K562 (cell line): Measurements from ENCODE around the gene HES4. TPM values are rescaled to one million over a fixed set of nuclear protein-coding genes. Genes with fewer than 3 reads are reported as not detected.

Source experiments
- BRF1 ChIP-seq: IDR thresholded peaks from 3 replicates; pipeline ENCODE4 v1.6.1; 2011; ENCODE audit warnings: borderline replicate concordance, mild to moderate bottlenecking; ENCODE audit not compliant: insufficient read length; ENCODE audit errors: extremely low read depth
- CBX1 ChIP-seq: sonication (generic); IDR thresholded peaks from 2 replicates; pipeline ENCODE4 v1.6.1; 2016; ENCODE audit warnings: antibody characterized with exemption, low read depth, mild to moderate bottlenecking
- CCNT2 ChIP-seq: IDR thresholded peaks from 2 replicates; pipeline ENCODE4 v1.6.1; 2011; ENCODE audit warnings: borderline replicate concordance, low read depth, mild to moderate bottlenecking, moderate library complexity, mixed read lengths, low read length; ENCODE audit not compliant: insufficient read length; ENCODE audit errors: extremely low read depth
- CHD1 ChIP-seq: fragments of 200-600 bp; sonication (generic); IDR thresholded peaks from one replicate; pipeline ENCODE4 v1.6.1; 2012; ENCODE audit warnings: mild to moderate bottlenecking, moderate library complexity, low read length, inconsistent platforms
- FIP1L1 ChIP-seq: fragments of 200-400 bp; formaldehyde crosslinking; IDR thresholded peaks from 2 replicates; pipeline ENCODE4 v1.6.1; 2018; ENCODE audit warnings: mild to moderate bottlenecking, low read depth, low read length; ENCODE audit not compliant: poor library complexity, severe bottlenecking
- FOXK1 ChIP-seq: sonication (generic); formaldehyde crosslinking; IDR thresholded peaks from 2 replicates; pipeline ENCODE4 v1.8.0; 2022; ENCODE audit warnings: missing genetic modification reagents, mild to moderate bottlenecking, borderline replicate concordance
- ILF3 ChIP-seq: fragments of 450-650 bp; IDR thresholded peaks from 2 replicates; pipeline ENCODE4 v1.6.1; 2018; ENCODE audit warnings: antibody characterized with exemption, mild to moderate bottlenecking, moderate library complexity, borderline replicate concordance
- KHSRP ChIP-seq: fragments of 450-650 bp; IDR thresholded peaks from 2 replicates; pipeline ENCODE4 v1.6.1; 2017
- MEF2A ChIP-seq: IDR thresholded peaks from 2 replicates; pipeline ENCODE4 v1.6.1; 2011; ENCODE audit warnings: low read depth, mild to moderate bottlenecking, low read length, moderate library complexity; ENCODE audit not compliant: control insufficient read depth
- NFXL1 ChIP-seq: fragments of 450-650 bp; formaldehyde crosslinking; IDR thresholded peaks from 2 replicates; pipeline ENCODE4 v1.4.0; 2021; ENCODE audit warnings: mild to moderate bottlenecking
- POLR2AphosphoS5 ChIP-seq: IDR thresholded peaks from 2 replicates; pipeline ENCODE4 v1.6.1; 2011; ENCODE audit warnings: mild to moderate bottlenecking, low read depth, low read length, moderate library complexity; ENCODE audit not compliant: control insufficient read depth, insufficient read depth
- RB1 ChIP-seq: fragments of 450-650 bp; IDR thresholded peaks from 2 replicates; pipeline ENCODE4 v1.6.1; 2017; ENCODE audit warnings: low read depth, mild to moderate bottlenecking
- RHOXF2B ChIP-seq: fragments of 250-450 bp; sonication (Bioruptor Pico); conservative IDR thresholded peaks from 2 replicates; pipeline ENCODE4 v1.5.1; 2021
- SOX6 ChIP-seq: fragments of 450-650 bp; IDR thresholded peaks from 2 replicates; pipeline ENCODE4 v1.6.1; 2014; ENCODE audit warnings: mild to moderate bottlenecking
- STAT5B ChIP-seq: fragments of 250-450 bp; sonication (Bioruptor Pico); IDR thresholded peaks from 2 replicates; pipeline ENCODE4 v1.8.0; 2021; ENCODE audit warnings: mild to moderate bottlenecking, inconsistent platforms
- TOE1 ChIP-seq, 2 experiments: fragments of 450-650 bp in 1 of 2; sonication (generic) in 1 of 2; formaldehyde crosslinking in 1 of 2; IDR thresholded peaks; 2 replicates each; pipeline versions ENCODE4 v1.7.1 to v1.8.0; 2016 to 2022; ENCODE audit warnings: borderline replicate concordance in 2 of 2, mild to moderate bottlenecking in 2 of 2, antibody characterized with exemption in 1 of 2, inconsistent platforms in 1 of 2, low read depth in 1 of 2, missing genetic modification reagents in 1 of 2, moderate library complexity in 1 of 2
- YY1 ChIP-seq, 3 experiments: IDR thresholded peaks; 2 replicates each; pipeline ENCODE4 v1.6.1; 2011; ENCODE audit warnings: low read length in 2 of 3, mild to moderate bottlenecking in 2 of 3, moderate library complexity in 2 of 3, borderline replicate concordance in 1 of 3, control low read depth in 1 of 3, low read depth in 1 of 3; ENCODE audit not compliant: insufficient read depth in 3 of 3, insufficient replicate concordance in 2 of 3, control insufficient read depth in 1 of 3, insufficient read length in 1 of 3; ENCODE audit errors: extremely low read depth in 1 of 3
- ZBTB9 ChIP-seq: fragments of 450-650 bp; formaldehyde crosslinking; IDR thresholded peaks from 2 replicates; pipeline ENCODE4 v1.4.0; 2020; ENCODE audit warnings: mild to moderate bottlenecking, moderate library complexity
- ZNF174 ChIP-seq: fragments of 250-450 bp; sonication (Bioruptor Pico); IDR thresholded peaks from 2 replicates; pipeline ENCODE4 v1.4.0; 2020; ENCODE audit warnings: mild to moderate bottlenecking
- ZNF347 ChIP-seq: fragments of 450-650 bp; formaldehyde crosslinking; IDR thresholded peaks from 2 replicates; pipeline ENCODE4 v1.4.0; 2020; ENCODE audit warnings: low read depth, mild to moderate bottlenecking, moderate library complexity
- ZNF696 ChIP-seq: fragments of 250-450 bp; sonication (Bioruptor Pico); conservative IDR thresholded peaks from 2 replicates; pipeline ENCODE4 v1.4.0; 2020; ENCODE audit warnings: mild to moderate bottlenecking, moderate library complexity
- ZNF76 ChIP-seq: fragments of 250-450 bp; sonication (Bioruptor Pico); IDR thresholded peaks from 2 replicates; pipeline ENCODE4 v1.4.0; 2020; ENCODE audit warnings: mild to moderate bottlenecking, moderate library complexity, borderline replicate concordance
- polyA plus RNA-seq, 8 experiments: library from polyadenylated mRNA; depleted of rRNA in 4 of 8; stranded (reverse) in 5 of 8; unstranded in 3 of 8; fragments of >200 nt; fragmentation: Nextera tagmentation in 2 of 8; fragmentation: Illumina TruSeq in 1 of 8; extraction: Ambion mirVana in 2 of 8; extraction: Trizol in 1 of 8; gene quantifications; 2 replicates each; pipeline versions ENCODE4 v1.2.1 to v1.2.3, GENCODE V29; 2011 to 2014; ENCODE audit warnings: inconsistent platforms in 1 of 8, missing spikeins in 1 of 8
- total RNA-seq, 7 experiments: library from RNA; depleted of rRNA in 6 of 7; stranded (reverse); fragments of >200 nt in 6 of 7; fragmentation: Illumina TruSeq in 2 of 7; extraction: Trizol in 2 of 7; gene quantifications; 2 replicates each; pipeline versions ENCODE4 v1.2.1 to v1.2.3, GENCODE V29; 2011 to 2021; ENCODE audit warnings: low replicate concordance in 1 of 7
- TF ChIP-seq, protein P1 (sequence below): IDR thresholded peaks from 2 replicates; pipeline ENCODE4 v1.6.1; 2011; ENCODE audit warnings: borderline replicate concordance, low read depth, mild to moderate bottlenecking, moderate library complexity, low read length; ENCODE audit not compliant: insufficient read depth, poor library complexity, severe bottlenecking

The HES4 gene
- total and polyA plus RNA-seq, 9 of the 15 experiments (the other 6 are each of a cell fraction or from before 2014, with no cell fraction given) = 0.21 to 43.7 (median 5.3) TPM; not detected in 2

DNA sequence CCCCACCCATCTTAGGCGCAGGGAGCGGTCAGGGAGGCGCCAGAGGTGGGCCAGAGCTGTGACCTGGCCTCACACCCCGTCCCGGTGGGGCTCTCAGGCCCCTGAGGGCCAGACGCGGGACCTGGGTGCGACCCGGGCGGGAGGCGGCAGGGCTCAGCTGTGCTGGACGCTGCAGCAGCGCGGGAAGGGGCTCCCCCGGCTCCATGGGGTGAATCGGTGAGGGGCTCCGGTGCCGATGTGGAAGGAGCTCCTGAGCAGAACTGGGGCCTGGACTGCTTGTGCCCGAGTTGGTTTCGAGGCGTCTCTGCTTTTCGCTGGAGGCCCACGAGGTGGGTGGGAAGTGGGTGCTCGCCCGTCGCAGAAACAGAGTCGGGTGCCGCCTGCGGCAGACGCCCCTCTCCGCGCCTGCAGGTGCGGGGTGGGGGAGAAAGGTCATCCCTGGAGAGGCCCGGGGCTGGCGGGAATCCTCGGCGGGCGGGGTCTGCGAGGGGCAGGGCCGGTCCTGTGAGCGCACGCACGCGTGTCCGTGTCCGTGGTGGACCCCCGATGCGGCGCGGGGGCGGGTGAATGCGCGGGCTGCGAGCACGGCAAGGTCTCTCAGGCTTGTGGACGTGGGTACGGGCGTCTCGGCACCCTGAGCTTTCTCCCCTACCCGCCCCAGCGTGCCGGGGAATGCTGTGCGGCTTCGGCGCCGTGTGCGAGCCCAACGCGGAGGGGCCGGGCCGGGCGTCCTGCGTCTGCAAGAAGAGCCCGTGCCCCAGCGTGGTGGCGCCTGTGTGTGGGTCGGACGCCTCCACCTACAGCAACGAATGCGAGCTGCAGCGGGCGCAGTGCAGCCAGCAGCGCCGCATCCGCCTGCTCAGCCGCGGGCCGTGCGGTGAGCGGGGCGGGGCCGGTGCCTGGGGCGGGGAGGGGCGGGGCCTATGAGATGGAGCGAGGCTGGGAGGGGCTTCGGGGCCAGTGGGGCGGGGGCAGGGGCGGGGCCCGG lies 40.4 kb upstream of the HES4 start (continued):
- TF ChIP-seq, protein P1, sequence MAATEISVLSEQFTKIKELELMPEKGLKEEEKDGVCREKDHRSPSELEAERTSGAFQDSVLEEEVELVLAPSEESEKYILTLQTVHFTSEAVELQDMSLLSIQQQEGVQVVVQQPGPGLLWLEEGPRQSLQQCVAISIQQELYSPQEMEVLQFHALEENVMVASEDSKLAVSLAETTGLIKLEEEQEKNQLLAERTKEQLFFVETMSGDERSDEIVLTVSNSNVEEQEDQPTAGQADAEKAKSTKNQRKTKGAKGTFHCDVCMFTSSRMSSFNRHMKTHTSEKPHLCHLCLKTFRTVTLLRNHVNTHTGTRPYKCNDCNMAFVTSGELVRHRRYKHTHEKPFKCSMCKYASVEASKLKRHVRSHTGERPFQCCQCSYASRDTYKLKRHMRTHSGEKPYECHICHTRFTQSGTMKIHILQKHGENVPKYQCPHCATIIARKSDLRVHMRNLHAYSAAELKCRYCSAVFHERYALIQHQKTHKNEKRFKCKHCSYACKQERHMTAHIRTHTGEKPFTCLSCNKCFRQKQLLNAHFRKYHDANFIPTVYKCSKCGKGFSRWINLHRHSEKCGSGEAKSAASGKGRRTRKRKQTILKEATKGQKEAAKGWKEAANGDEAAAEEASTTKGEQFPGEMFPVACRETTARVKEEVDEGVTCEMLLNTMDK = no peak
- peak; percentile 29 for TF ChIP-seq CCNT2
- TF ChIP-seq RHOXF2B (CRISPR knock-in tag) = 0 out of 2 replicates have a peak, but pooled peaks have one; percentile 47
- no peak for TF ChIP-seq KHSRP
- no peak for TF ChIP-seq CHD1
- TF ChIP-seq FOXK1 = no peak
- no peak for TF ChIP-seq ZNF347 (CRISPR knock-in tag)
- no peak for TF ChIP-seq ZBTB9
- TF ChIP-seq SOX6 = 0 out of 2 replicates have a peak, but pooled peaks have one; percentile 20
- TF ChIP-seq CBX1 = 0 out of 2 replicates have a peak, but pooled peaks have one; percentile 50
- peak in 1 of 3 experiments; percentile 9 for TF ChIP-seq YY1 (IDR thresholded peaks at IDR 0.05; ENCODE audit: borderline replicate concordance in 1 of 3, control insufficient read depth in 1 of 3, extremely low read depth in 1 of 3, insufficient read depth in 3 of 3, insufficient read length in 1 of 3, insufficient replicate concordance in 2 of 3, low read depth in 1 of 3, low read length in 2 of 3)
- no peak for TF ChIP-seq ZNF76 (CRISPR knock-in tag)
- no peak for TF ChIP-seq MEF2A
- TF ChIP-seq TOE1 (IDR thresholded peaks at IDR 0.05; ENCODE audit: borderline replicate concordance) = no peak
- TF ChIP-seq TOE1 (CRISPR knock-in tag; IDR thresholded peaks at IDR 0.05; ENCODE audit: borderline replicate concordance, low read depth) = no peak
- no peak for TF ChIP-seq POLR2AphosphoS5
- no peak for TF ChIP-seq BRF1
- no peak for TF ChIP-seq ZNF174 (CRISPR knock-in tag)
- no peak for TF ChIP-seq NFXL1
- peak; percentile 76 for TF ChIP-seq RB1
- peak; percentile 52 for TF ChIP-seq FIP1L1
- TF ChIP-seq ZNF696 (CRISPR knock-in tag) = no peak
- no peak for TF ChIP-seq STAT5B (CRISPR knock-in tag)
- TF ChIP-seq ILF3 = no peak
